GM06990 (cell line): ENCODE results near the gene PBX1.

Source experiments
- DNase-seq: peaks from one replicate; pipeline ENCODE4 v3.0.0-alpha.2; 2011; ENCODE audit not compliant: insufficient read length; ENCODE audit errors: extremely low read depth
- H3K27me3 ChIP-seq: replicated peaks from 2 replicates; pipeline ENCODE4 v1.6.0; 2011; ENCODE audit warnings: low read length; ENCODE audit not compliant: control insufficient read depth, insufficient read depth
- H3K36me3 ChIP-seq: 2 replicates; pipeline ENCODE4 v1.5.1; 2011; ENCODE audit warnings: low read length; ENCODE audit not compliant: control insufficient read depth, insufficient read depth
- H3K4me3 ChIP-seq: replicated peaks from 2 replicates; pipeline ENCODE4 v1.5.1; 2011; ENCODE audit warnings: low read depth, mild to moderate bottlenecking, control low read depth, low read length
- CTCF ChIP-seq: IDR thresholded peaks from 2 replicates; pipeline ENCODE4 v1.5.1; 2011; ENCODE audit warnings: low read length, control low read depth, mild to moderate bottlenecking, inconsistent platforms; ENCODE audit not compliant: insufficient read depth, poor library complexity, severe bottlenecking

The PBX1 gene

GRCh38 chr1:164885311-164885710 lies 326.3 kb downstream of the PBX1 start:
- DNase-seq = no peak
- Histone ChIP-seq H3K36me3 (no peaks in the 10 kb centered on the region), H3K27me3 (no peaks in the 10 kb centered on the region), H3K4me3 (no peak overlapping the region)
- no peak for TF ChIP-seq CTCF

GRCh38 chr1:164886101-164886500 lies 327.1 kb downstream of the PBX1 start:
- no peaks in the 10 kb centered on the region for H3K27me3 ChIP-seq
- no peak for DNase-seq
- no peak for TF ChIP-seq CTCF
- H3K36me3 ChIP-seq = no peaks in the 10 kb centered on the region
- no peak overlapping the region for H3K4me3 ChIP-seq

GRCh38 chr1:164891615-164892014 lies 332.6 kb downstream of the PBX1 start:
- DNase-seq = no peak
- Histone ChIP-seq H3K27me3 (no peaks in the 10 kb centered on the region; the same call in 1 of the 2 replicates), H3K4me3 (no peak overlapping the region)

GRCh38 chr1:164895026-164895912 lies 336.3 kb downstream of the PBX1 start:
- Histone ChIP-seq H3K36me3 (no peaks in the 10 kb centered on the region), H3K4me3 (no peak overlapping the region), H3K27me3 (no peaks in the 10 kb centered on the region; the same call in 1 of the 2 replicates)
- no peak for DNase-seq
- TF ChIP-seq CTCF = no peak

More at GRCh38 chr1:164891615-164892014, 332.6 kb downstream of the PBX1 start:
- TF ChIP-seq CTCF = no peak
- no peaks in the 10 kb centered on the region for H3K36me3 ChIP-seq

- TF ChIP-seq CTCF = no peak
- Histone ChIP-seq H3K27me3 (no peaks in the 10 kb centered on the region), H3K36me3 (no peaks in the 10 kb centered on the region), H3K4me3 (no peak overlapping the region)
- DNase-seq = no peak
These were observed 342.0 kb downstream of the PBX1 start for GRCh38 chr1:164901031-164901430.
